Measurements from ENCODE around the gene BABAM2.

The BABAM2 gene

DNA sequence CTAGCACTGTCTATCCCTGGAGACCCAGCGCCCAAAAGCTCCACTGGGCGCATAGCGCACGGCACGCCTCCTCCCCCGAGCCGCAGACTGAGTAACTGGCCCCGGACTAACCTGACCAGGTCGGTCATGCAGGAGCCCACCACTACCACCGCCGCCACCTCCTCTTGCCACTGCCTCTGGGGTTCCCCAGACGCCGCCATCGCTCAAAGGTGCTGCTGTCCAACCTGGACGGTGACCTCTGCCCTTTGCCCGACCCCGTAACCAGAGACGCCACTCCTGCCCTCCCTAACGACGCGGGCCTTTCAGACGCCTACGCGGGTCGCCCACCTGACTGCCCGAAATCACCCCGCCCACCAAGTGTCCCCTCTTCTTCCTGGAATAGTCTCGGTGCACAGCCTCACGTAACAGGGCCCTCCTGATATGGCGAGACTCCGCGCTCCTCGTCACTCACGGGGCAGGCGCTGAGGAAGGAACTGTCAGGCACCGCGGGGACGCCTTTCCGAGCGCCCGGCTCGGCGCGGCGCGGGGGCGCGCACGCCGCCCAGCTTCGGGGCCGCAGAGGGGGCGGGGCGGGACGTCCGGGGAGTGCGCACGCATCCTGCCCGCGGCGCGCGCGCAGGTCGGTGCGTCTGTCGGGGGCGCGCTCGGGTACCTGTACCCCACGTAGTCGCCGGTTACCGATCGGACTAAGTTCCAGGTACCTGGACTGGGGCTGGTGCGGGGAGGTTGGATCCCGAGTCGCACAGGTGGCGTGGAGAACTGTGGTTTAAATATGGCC, at the start of gene BABAM2, which contains the start of gene RBKS:
TSS of gene BABAM2 (plus strand) at position 584 of the 778 bp plus-strand sequence. CDS start 3,828 bp downstream, outside the sequence.
TSS of gene RBKS (minus strand) at position 242 of the 778 bp plus-strand sequence. CDS start at position 200, 42 bp downstream.
- Histone ChIP-seq H3K4me1 (ENCODE audit: insufficient read depth, low read length) (peaks cover 7% of the 10 kb centered on the region), H3K9me3 (ENCODE audit: low read length) (no peaks in the 10 kb centered on the region), H3K9ac (ENCODE audit: low read length) (peak within 1 kb of the TSS; percentile 96), H3K27ac (ENCODE audit: low read depth, low read length) (peak within 1 kb of the TSS; percentile 74), H3K4me3 (ENCODE audit: low read depth in 1 of 2, low read length in 2 of 2) (peak within 1 kb of the TSS; percentile 53 to 94), H3K36me3 (ENCODE audit: insufficient read depth, low read length) (no peaks in the 10 kb centered on the region), H3K27me3 (ENCODE audit: control insufficient read depth in 1 of 2, insufficient read depth in 2 of 2, low read length in 2 of 2) (no peaks in the 10 kb centered on the region)

DNA sequence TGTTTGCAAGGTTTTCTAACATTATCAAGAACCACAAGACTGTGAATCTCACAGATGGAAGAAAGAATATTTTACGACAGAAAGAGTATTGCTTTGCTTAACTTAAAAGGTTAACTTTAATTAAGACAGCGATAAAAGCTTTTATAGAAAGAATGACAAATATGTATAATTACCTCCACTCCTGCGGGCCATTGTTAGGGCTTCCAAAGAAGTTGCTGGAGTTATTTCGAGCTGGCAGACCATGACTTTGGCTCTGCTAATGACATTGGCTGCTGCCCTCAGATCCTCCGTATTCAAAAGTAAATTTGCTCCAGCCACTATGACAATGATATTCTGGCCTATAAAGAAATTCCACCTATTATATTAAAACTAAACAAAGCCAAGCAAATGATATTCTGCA, 47.6 kb upstream of the BABAM2 start:
- Histone ChIP-seq H3K27ac (ENCODE audit: low read depth, low read length) (no peak overlapping the region), H3K4me3 (ENCODE audit: low read depth in 1 of 2, low read length in 2 of 2) (no peak overlapping the region), H3K9me3 (ENCODE audit: low read length) (no peaks in the 10 kb centered on the region), H3K36me3 (ENCODE audit: insufficient read depth, low read length) (no peaks in the 10 kb centered on the region), H3K9ac (ENCODE audit: low read length) (no peak overlapping the region), H3K4me1 (ENCODE audit: insufficient read depth, low read length) (peaks cover 10% of the 10 kb centered on the region), H3K27me3 (ENCODE audit: control insufficient read depth in 1 of 2, insufficient read depth in 2 of 2, low read length in 2 of 2) (no peaks in the 10 kb centered on the region)

DNA sequence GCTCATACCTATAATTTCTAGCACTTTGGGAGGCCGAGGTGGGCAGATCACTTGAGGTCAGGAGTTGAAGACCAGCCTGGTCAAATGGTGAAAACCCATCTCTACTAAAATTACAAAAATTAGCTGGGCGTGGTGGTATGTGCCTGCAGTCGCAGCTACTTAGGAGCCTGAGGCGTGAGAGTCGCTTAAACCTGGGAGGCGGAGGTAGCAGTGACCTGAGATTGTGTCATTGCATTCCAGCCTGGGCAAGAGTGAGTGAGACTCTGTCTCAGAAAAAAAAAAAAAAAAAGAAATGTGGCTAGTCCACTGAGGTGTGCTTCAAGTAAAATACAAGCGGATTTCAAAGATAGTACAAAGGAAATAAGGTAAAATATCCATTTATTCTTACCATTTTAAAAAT, 46.5 kb upstream of the BABAM2 start:
- H3K27me3 ChIP-seq (ENCODE audit: control insufficient read depth in 1 of 2, insufficient read depth in 2 of 2, low read length in 2 of 2) = no peaks in the 10 kb centered on the region
- H3K9ac ChIP-seq (ENCODE audit: low read length) = no peak overlapping the region
- no peaks in the 10 kb centered on the region for H3K9me3 ChIP-seq (ENCODE audit: low read length)
- H3K4me1 ChIP-seq (ENCODE audit: insufficient read depth, low read length) = peaks cover 10% of the 10 kb centered on the region
- no peak overlapping the region for H3K4me3 ChIP-seq (ENCODE audit: low read depth in 1 of 2, low read length in 2 of 2)
- H3K36me3 ChIP-seq (ENCODE audit: insufficient read depth, low read length) = no peaks in the 10 kb centered on the region
- H3K27ac ChIP-seq (ENCODE audit: low read depth, low read length) = no peak overlapping the region

DNA sequence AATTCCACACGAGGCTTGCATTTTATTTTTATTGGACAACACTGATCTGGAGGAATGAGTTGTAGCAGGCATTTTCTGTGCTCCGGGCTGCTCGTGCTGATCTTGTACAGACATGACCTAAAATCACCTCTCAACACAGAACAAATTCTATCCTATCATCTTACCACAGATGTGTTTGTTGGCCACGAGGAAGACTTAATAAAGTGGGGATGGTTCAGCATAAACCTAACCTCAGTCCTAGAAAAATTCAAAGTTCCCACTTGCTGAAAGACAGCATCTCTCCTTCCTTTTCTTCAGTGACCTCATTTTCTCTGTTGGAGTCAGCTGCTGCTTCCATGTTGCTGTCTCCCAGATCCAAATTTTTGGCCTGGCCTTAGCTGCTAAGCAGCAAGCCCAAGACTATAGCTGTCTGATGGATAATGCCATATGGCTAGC, 45.7 kb upstream of the BABAM2 start:
- H3K9me3 ChIP-seq (ENCODE audit: low read length) = no peaks in the 10 kb centered on the region
- no peaks in the 10 kb centered on the region for H3K36me3 ChIP-seq (ENCODE audit: insufficient read depth, low read length)
- H3K27ac ChIP-seq (ENCODE audit: low read depth, low read length) = peak overlapping the region; percentile 27
- no peaks in the 10 kb centered on the region for H3K27me3 ChIP-seq (ENCODE audit: control insufficient read depth in 1 of 2, insufficient read depth in 2 of 2, low read length in 2 of 2)
- peaks cover 10% of the 10 kb centered on the region for H3K4me1 ChIP-seq (ENCODE audit: insufficient read depth, low read length)
- no peak overlapping the region for H3K4me3 ChIP-seq (ENCODE audit: low read depth in 1 of 2, low read length in 2 of 2)
- no peak overlapping the region for H3K9ac ChIP-seq (ENCODE audit: low read length)

DNA sequence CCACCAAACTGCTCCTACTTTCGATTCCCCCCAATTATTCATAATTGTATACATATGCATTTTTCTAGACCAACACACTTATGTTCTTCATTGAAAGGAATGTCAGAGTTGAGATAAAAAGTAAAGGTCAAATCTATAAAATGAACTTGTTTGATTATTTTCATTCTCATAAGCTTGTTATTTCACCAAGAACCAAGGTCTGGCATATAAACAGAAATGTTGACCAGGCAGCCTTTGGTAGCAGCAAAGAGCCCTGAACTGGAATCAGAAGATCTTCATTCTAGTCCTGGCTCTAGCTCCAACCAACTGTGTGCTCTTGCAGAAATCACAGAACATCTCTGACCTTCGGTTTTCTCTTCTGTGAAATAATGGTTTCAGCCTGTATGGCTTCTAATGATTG, 43.2 kb upstream of the BABAM2 start:
- Histone ChIP-seq H3K4me1 (ENCODE audit: insufficient read depth, low read length) (peaks cover 10% of the 10 kb centered on the region), H3K9ac (ENCODE audit: low read length) (no peak overlapping the region), H3K9me3 (ENCODE audit: low read length) (no peaks in the 10 kb centered on the region), H3K27ac (ENCODE audit: low read depth, low read length) (no peak overlapping the region), H3K27me3 (ENCODE audit: control insufficient read depth in 1 of 2, insufficient read depth in 2 of 2, low read length in 2 of 2) (no peaks in the 10 kb centered on the region), H3K36me3 (ENCODE audit: insufficient read depth, low read length) (no peaks in the 10 kb centered on the region), H3K4me3 (ENCODE audit: low read depth in 1 of 2, low read length in 2 of 2) (no peak overlapping the region)

DNA sequence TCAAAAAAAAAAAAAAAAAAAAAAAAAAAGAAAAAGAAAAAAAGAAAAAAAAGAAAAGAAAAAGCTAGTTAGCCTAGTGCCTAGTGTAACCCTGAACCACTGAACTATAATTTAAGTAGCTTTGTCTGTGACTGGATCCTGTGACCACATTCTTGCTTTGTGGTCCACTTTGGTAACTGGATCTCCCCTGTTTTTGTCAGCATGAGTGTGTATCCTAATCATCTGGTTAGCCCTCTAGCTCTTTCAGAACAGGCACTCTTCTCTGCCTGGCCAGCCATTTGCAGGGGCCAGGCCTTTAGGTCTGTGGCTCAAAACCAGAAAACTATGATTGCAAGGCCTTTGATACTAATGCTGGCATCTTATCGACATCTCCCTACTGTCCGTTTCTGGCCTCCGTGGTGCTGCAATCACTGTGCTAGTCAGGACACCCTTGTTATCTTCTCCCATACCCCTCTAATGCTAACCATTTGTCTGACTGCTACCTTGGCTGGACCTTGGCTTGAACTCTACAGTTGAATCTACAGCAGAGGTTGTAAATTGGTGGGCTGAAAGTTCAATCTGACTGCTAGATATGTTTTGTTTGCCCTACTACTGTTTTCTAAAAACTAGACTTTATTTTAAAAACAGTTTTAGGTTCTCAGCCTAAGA, 40.8 kb upstream of the BABAM2 start:
- Histone ChIP-seq H3K4me3 (ENCODE audit: low read depth in 1 of 2, low read length in 2 of 2) (no peak overlapping the region), H3K27ac (ENCODE audit: low read depth, low read length) (no peak overlapping the region), H3K27me3 (ENCODE audit: control insufficient read depth in 1 of 2, insufficient read depth in 2 of 2, low read length in 2 of 2) (no peaks in the 10 kb centered on the region), H3K9ac (ENCODE audit: low read length) (no peak overlapping the region), H3K4me1 (ENCODE audit: insufficient read depth, low read length) (peaks cover 7% of the 10 kb centered on the region), H3K9me3 (ENCODE audit: low read length) (no peaks in the 10 kb centered on the region), H3K36me3 (ENCODE audit: insufficient read depth, low read length) (no peaks in the 10 kb centered on the region)

DNA sequence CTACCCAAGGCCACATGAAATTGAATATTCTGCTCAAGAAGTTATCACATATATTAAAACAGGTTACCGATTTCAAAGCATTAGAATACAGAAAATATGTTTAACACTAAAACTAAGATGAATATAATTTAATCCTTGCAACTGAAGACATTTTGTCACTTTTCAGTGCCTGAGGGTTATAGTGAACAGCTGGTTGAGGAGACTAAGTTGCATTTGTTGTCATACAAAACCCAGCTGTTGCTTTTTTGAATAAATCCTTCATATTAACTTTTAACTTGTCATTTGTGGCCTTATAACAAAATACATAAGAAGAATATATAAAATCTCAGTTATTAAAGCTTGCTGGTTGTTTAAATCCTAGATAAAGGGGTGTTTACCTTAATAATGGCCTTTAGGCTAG, 37.8 kb upstream of the BABAM2 start:
- H3K4me3 ChIP-seq (ENCODE audit: low read depth in 1 of 2, low read length in 2 of 2) = no peak overlapping the region
- peaks cover 6% of the 10 kb centered on the region for H3K4me1 ChIP-seq (ENCODE audit: insufficient read depth, low read length)
- no peaks in the 10 kb centered on the region for H3K9me3 ChIP-seq (ENCODE audit: low read length)
- no peak overlapping the region for H3K27ac ChIP-seq (ENCODE audit: low read depth, low read length)
- H3K36me3 ChIP-seq (ENCODE audit: insufficient read depth, low read length) = no peaks in the 10 kb centered on the region
- no peak overlapping the region for H3K9ac ChIP-seq (ENCODE audit: low read length)
- no peaks in the 10 kb centered on the region for H3K27me3 ChIP-seq (ENCODE audit: control insufficient read depth in 1 of 2, insufficient read depth in 2 of 2, low read length in 2 of 2)

DNA sequence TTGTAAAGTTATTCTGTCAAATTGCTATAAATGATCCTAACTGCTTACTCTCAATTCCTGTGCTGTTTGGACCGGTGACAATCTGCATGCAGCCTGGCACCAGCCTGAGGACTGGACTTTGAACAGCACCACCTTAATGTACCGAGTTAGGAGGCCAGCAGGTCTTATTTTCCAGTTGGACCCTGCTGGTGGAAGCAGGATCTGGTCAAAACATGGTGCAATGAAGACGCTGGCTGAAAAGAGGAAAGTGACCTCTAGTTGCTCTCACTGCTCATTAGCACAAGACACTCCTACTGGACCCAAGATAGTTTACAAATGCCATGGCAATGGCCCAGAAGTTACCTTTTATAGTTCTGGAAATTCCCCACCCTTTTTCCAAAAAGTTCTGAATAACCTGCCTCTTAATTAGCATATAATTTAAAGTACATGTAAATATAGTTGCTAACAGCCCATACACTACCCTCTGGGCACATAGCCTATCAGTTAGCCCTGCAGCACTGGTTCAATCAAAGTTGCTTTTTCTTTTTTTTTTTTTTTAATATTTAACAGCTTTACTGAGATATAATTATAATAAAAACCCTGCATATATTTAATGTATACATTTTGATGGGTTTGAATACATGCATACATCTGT, 36.2 kb upstream of the BABAM2 start:
- peaks cover 3% of the 10 kb centered on the region for H3K9me3 ChIP-seq (ENCODE audit: low read length)
- no peaks in the 10 kb centered on the region for H3K27me3 ChIP-seq (ENCODE audit: control insufficient read depth in 1 of 2, insufficient read depth in 2 of 2, low read length in 2 of 2)
- H3K27ac ChIP-seq (ENCODE audit: low read depth, low read length) = no peak overlapping the region
- H3K4me1 ChIP-seq (ENCODE audit: insufficient read depth, low read length) = peaks cover 6% of the 10 kb centered on the region
- H3K36me3 ChIP-seq (ENCODE audit: insufficient read depth, low read length) = no peaks in the 10 kb centered on the region
- no peak overlapping the region for H3K4me3 ChIP-seq (ENCODE audit: low read depth in 1 of 2, low read length in 2 of 2)
- no peak overlapping the region for H3K9ac ChIP-seq (ENCODE audit: low read length)

DNA sequence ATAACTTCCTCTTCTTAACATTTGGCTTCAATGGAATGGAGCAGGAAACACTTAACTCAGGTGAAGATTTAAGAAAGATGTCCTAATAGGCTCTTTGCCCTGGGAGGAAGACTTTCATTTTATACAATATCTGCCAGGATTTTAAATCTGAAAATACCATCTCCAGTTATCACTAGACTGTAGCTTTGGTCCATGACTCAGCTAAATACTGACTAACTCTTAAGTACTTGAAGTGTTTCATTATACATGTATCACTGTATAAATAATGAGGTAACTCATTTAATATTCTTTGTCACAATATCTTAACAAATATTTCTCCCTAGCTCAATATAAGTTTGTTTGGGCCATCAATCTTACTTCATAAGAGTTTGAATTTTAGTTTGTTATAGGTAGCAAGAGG, 35.1 kb upstream of the BABAM2 start:
- no peaks in the 10 kb centered on the region for H3K27me3 ChIP-seq (ENCODE audit: control insufficient read depth in 1 of 2, insufficient read depth in 2 of 2, low read length in 2 of 2)
- no peak overlapping the region for H3K9ac ChIP-seq (ENCODE audit: low read length)
- no peak overlapping the region for H3K4me3 ChIP-seq (ENCODE audit: low read depth in 1 of 2, low read length in 2 of 2)
- H3K27ac ChIP-seq (ENCODE audit: low read depth, low read length) = no peak overlapping the region
- H3K4me1 ChIP-seq (ENCODE audit: insufficient read depth, low read length) = peaks cover 6% of the 10 kb centered on the region
- no peaks in the 10 kb centered on the region for H3K36me3 ChIP-seq (ENCODE audit: insufficient read depth, low read length)
- H3K9me3 ChIP-seq (ENCODE audit: low read length) = peaks cover 3% of the 10 kb centered on the region

DNA sequence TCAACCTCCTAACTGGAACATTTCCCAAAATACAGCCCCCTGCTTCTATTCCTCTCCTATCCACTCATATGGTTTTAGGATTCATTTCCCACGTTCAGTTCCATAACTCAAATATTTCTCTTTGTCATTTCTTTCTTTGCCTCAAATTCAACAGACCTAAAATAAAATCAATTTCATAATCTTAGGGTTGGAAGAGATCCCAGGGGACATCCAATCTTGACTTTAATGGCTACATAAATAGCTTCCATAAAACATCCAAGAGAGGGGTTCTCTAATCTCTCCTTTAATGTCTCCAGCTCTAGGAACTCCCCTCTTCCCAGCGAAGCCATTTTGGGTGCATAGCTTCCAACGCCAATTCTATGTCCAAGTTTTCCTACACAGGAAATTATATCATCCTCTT, 34.1 kb upstream of the BABAM2 start:
- H3K9me3 ChIP-seq (ENCODE audit: low read length) = peaks cover 3% of the 10 kb centered on the region

DNA sequence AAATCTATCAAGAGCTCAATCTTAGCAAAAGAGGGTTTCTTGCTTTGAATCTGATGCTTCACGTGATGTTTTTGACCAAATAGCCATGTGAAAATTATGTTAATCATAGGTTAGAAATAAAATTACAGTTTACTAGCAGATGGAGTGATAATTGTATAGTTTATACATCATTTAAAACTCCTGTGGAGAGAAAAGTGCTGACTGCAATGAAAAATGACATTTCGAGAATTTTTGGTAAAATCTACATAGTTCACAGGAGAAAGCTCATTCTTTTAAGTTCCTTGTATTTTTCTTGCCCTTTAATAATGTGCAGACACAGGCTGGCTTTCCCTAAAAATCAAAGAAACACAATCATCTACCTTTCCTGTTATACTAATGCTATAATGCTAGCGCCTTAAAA, 33.6 kb upstream of the BABAM2 start:
- no peak overlapping the region for H3K9ac ChIP-seq (ENCODE audit: low read length)
- peaks cover 6% of the 10 kb centered on the region for H3K4me1 ChIP-seq (ENCODE audit: insufficient read depth, low read length)
- peaks cover 3% of the 10 kb centered on the region for H3K9me3 ChIP-seq (ENCODE audit: low read length)

More for the DNA sequence above, 34.1 kb upstream of the BABAM2 start:
- Histone ChIP-seq H3K27me3 (ENCODE audit: control insufficient read depth in 1 of 2, insufficient read depth in 2 of 2, low read length in 2 of 2) (no peaks in the 10 kb centered on the region), H3K4me1 (ENCODE audit: insufficient read depth, low read length) (peaks cover 6% of the 10 kb centered on the region), H3K36me3 (ENCODE audit: insufficient read depth, low read length) (no peaks in the 10 kb centered on the region), H3K9ac (ENCODE audit: low read length) (no peak overlapping the region), H3K27ac (ENCODE audit: low read depth, low read length) (no peak overlapping the region), H3K4me3 (ENCODE audit: low read depth in 1 of 2, low read length in 2 of 2) (no peak overlapping the region)

More for the DNA sequence above, 33.6 kb upstream of the BABAM2 start:
- Histone ChIP-seq H3K36me3 (ENCODE audit: insufficient read depth, low read length) (no peaks in the 10 kb centered on the region), H3K27me3 (ENCODE audit: control insufficient read depth in 1 of 2, insufficient read depth in 2 of 2, low read length in 2 of 2) (no peaks in the 10 kb centered on the region), H3K27ac (ENCODE audit: low read depth, low read length) (no peak overlapping the region), H3K4me3 (ENCODE audit: low read depth in 1 of 2, low read length in 2 of 2) (no peak overlapping the region)

Measured in muscle layer of colon (tissue), 2 donors.